ENCODE results near the gene FBXW11. TPM values are rescaled to one million over a fixed set of nuclear protein-coding genes. Genes with fewer than 3 reads are reported as not detected.

FBXW11 gene
- total and polyA plus RNA-seq, 10 donors: 7.5 to 72.1 (median 54.7) TPM

GRCh38 chr5:171970826-171971225 is 35.6 kb downstream of the FBXW11 start:
- no peak overlapping the region for H3K27ac ChIP-seq
- no peak overlapping the region for H3K4me3 ChIP-seq
- H3K4me1 ChIP-seq: peaks cover 12 to 87% (median 41%) of the 10 kb centered on the region in 6 donors
- H3K9me3 ChIP-seq: peaks cover 0 to 11% (median 3%) of the 10 kb centered on the region in 8 donors
- no peaks in the 10 kb centered on the region for H3K27me3 ChIP-seq (replicated peaks in 1 of 7)
- TF ChIP-seq POLR2A (IDR thresholded peaks at IDR 0.05): no peak
- TF ChIP-seq CTCF (IDR thresholded peaks at IDR 0.05 in 8 of 11, conservative IDR thresholded peaks at IDR 0.05 in 3 of 11): no peak
- no peak for TF ChIP-seq POLR2AphosphoS5 (IDR thresholded peaks at IDR 0.05)
- H3K36me3 ChIP-seq: no peaks in the 10 kb centered on the region
- 85 to 99% (median 94%) methylated on average over 2 of the region's 2 CpGs for WGBS, 5 donors
- DNase-seq: no peak
- intact Hi-C loops (cut with DNase I; ENCODE audit: low total_unique reads): no loop called here

GRCh38 chr5:171969288-171969880 is 37.1 kb downstream of the FBXW11 start:
- peaks cover 13 to 87% (median 44%) of the 10 kb centered on the region in 6 donors for H3K4me1 ChIP-seq
- H3K36me3 ChIP-seq: no peaks in the 10 kb centered on the region
- no peak overlapping the region for H3K4me3 ChIP-seq
- H3K27ac ChIP-seq: peak overlapping the region in 2 of 8 donors; percentile 12 to 29
- WGBS, 5 donors: 84 to 97% (median 89%) methylated on average over 4 of the region's 4 CpGs
- TF ChIP-seq CTCF (IDR thresholded peaks at IDR 0.05 in 8 of 11, conservative IDR thresholded peaks at IDR 0.05 in 3 of 11): no peak
- no peak for TF ChIP-seq POLR2A (IDR thresholded peaks at IDR 0.05)
- no peak for TF ChIP-seq POLR2AphosphoS5 (IDR thresholded peaks at IDR 0.05)
- peaks cover 0 to 11% (median 3%) of the 10 kb centered on the region in 8 donors for H3K9me3 ChIP-seq
- no peak for DNase-seq
- H3K27me3 ChIP-seq (replicated peaks in 1 of 7): no peaks in the 10 kb centered on the region
- intact Hi-C loops (cut with DNase I; ENCODE audit: low total_unique reads): no loop called here

- 49 to 57% (median 52%) methylated on average over 3 of the region's 3 CpGs for WGBS, 5 donors
- H3K27me3 ChIP-seq (replicated peaks in 1 of 7): no peaks in the 10 kb centered on the region
- H3K27ac ChIP-seq: peak overlapping the region in 4 of 8 donors; percentile 12 to 32 (median 25)
- H3K36me3 ChIP-seq: no peaks in the 10 kb centered on the region
- peaks cover 0 to 11% (median 3%) of the 10 kb centered on the region in 8 donors for H3K9me3 ChIP-seq
- no peak for TF ChIP-seq POLR2A (IDR thresholded peaks at IDR 0.05)
- TF ChIP-seq POLR2AphosphoS5 (IDR thresholded peaks at IDR 0.05): no peak
- TF ChIP-seq CTCF (IDR thresholded peaks at IDR 0.05 in 8 of 11, conservative IDR thresholded peaks at IDR 0.05 in 3 of 11): no peak
- intact Hi-C loops (cut with DNase I; ENCODE audit: low total_unique reads): no loop called here
- peaks cover 13 to 88% (median 47%) of the 10 kb centered on the region in 6 donors for H3K4me1 ChIP-seq
- no peak for DNase-seq
- no peak overlapping the region for H3K4me3 ChIP-seq
Measured at GRCh38 chr5:171968531-171968930, 37.9 kb downstream of the FBXW11 start.

GRCh38 chr5:171966964-171967363 is 39.5 kb downstream of the FBXW11 start:
- DNase-seq: no peak
- intact Hi-C loops (cut with DNase I; ENCODE audit: low total_unique reads): no loop called here
- no peaks in the 10 kb centered on the region for H3K36me3 ChIP-seq
- peaks cover 0 to 11% (median 3%) of the 10 kb centered on the region in 8 donors for H3K9me3 ChIP-seq
- 46 to 60% (median 53%) methylated on average over 2 of the region's 2 CpGs for WGBS, 5 donors
- H3K4me1 ChIP-seq: peaks cover 13 to 91% (median 54%) of the 10 kb centered on the region in 6 donors
- TF ChIP-seq POLR2A (IDR thresholded peaks at IDR 0.05) (no peak), POLR2AphosphoS5 (IDR thresholded peaks at IDR 0.05) (no peak), CTCF (IDR thresholded peaks at IDR 0.05 in 8 of 11, conservative IDR thresholded peaks at IDR 0.05 in 3 of 11) (no peak)
- peak overlapping the region in 4 of 8 donors; percentile 25 to 57 (median 46) for H3K27ac ChIP-seq
- H3K4me3 ChIP-seq: no peak overlapping the region
- H3K27me3 ChIP-seq (replicated peaks in 1 of 7): no peaks in the 10 kb centered on the region

Data from spleen (tissue), 11 donors.